Astrocyte of the spinal cord (primary cell): ENCODE results near the gene WDPCP.
"Not testable (repeated sequence)": the region's sequence is repeated elsewhere in the genome, so short reads cannot be mapped to it uniquely, and the experiment has no call there.

Experiments used
- DNase-seq: peaks from one replicate; pipeline ENCODE4 v3.0.0; 2011; ENCODE audit warnings: low read depth, low spot score
- H3K4me3 ChIP-seq: 2 replicates; pipeline ENCODE4 v1.5.1; 2011; ENCODE audit warnings: low read depth, mild to moderate bottlenecking, low read length, moderate library complexity
- in situ Hi-C: cut with HindIII; loops from 2 replicates; pipeline ENCODE4 v1.10.0; 2017; ENCODE audit warnings: low sequenced_read_pairs
- TF ChIP-seq, protein P1 (sequence below): IDR thresholded peaks from 2 replicates; pipeline ENCODE4 v1.5.1; 2012; ENCODE audit warnings: low read depth, mild to moderate bottlenecking, low read length, inconsistent platforms

The WDPCP gene, protein sequence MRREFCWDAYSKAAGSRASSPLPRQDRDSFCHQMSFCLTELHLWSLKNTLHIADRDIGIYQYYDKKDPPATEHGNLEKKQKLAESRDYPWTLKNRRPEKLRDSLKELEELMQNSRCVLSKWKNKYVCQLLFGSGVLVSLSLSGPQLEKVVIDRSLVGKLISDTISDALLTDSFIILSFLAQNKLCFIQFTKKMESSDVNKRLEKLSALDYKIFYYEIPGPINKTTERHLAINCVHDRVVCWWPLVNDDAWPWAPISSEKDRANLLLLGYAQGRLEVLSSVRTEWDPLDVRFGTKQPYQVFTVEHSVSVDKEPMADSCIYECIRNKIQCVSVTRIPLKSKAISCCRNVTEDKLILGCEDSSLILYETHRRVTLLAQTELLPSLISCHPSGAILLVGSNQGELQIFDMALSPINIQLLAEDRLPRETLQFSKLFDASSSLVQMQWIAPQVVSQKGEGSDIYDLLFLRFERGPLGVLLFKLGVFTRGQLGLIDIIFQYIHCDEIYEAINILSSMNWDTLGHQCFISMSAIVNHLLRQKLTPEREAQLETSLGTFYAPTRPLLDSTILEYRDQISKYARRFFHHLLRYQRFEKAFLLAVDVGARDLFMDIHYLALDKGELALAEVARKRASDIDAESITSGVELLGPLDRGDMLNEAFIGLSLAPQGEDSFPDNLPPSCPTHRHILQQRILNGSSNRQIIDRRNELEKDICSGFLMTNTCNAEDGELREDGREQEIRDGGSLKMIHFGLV

DNA sequence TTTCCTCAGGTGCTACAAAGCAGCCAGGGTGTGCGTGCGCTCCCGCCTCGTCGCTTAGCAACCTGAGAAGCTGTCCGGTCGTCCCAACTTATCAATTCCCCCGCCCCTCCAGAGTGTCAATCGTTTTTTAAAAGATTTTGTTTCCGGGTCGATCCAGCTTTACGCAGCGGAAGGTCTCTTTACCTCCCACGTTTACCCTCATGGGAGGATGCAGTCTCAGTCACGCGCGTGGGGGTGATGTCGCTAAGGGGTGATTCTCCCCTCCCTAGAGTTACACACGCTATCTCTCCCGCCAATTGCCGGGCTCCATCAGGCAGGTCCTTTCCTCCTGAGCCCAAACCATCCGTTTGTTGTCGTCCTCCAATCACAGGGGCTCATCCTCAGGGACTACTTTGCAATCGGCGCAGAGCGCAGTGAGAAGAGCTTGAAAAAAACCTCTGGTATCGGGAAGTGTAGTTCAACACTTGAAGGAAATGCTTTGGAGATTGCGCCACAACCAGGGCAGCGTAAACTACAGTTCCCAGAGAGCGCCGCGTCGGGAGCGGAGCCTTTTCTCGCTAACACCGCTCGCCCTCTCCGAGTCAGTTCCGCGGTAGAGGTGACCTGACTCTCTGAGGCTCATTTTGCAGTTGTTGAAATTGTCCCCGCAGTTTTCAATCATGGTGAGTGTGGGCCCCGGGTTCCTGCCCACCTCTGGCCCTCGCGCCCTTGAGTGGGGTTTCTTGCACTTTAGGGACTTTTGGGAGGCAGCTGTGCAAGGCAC is at the start of gene WDPCP, which contains the start of gene MDH1:
WDPCP (minus strand) TSS at position 93 of the 763 bp plus-strand sequence. CDS start 206 bp downstream, outside the sequence.
MDH1 (plus strand) TSS at position 579 of the 763 bp plus-strand sequence; CDS start at position 660, 81 bp downstream.
- DNase-seq = peak; percentile 100
- TF ChIP-seq, protein P1, sequence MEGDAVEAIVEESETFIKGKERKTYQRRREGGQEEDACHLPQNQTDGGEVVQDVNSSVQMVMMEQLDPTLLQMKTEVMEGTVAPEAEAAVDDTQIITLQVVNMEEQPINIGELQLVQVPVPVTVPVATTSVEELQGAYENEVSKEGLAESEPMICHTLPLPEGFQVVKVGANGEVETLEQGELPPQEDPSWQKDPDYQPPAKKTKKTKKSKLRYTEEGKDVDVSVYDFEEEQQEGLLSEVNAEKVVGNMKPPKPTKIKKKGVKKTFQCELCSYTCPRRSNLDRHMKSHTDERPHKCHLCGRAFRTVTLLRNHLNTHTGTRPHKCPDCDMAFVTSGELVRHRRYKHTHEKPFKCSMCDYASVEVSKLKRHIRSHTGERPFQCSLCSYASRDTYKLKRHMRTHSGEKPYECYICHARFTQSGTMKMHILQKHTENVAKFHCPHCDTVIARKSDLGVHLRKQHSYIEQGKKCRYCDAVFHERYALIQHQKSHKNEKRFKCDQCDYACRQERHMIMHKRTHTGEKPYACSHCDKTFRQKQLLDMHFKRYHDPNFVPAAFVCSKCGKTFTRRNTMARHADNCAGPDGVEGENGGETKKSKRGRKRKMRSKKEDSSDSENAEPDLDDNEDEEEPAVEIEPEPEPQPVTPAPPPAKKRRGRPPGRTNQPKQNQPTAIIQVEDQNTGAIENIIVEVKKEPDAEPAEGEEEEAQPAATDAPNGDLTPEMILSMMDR = no peak
- in situ Hi-C loops = no loop called here
- H3K4me3 ChIP-seq = peak within 1 kb of the TSS; percentile 59

DNA sequence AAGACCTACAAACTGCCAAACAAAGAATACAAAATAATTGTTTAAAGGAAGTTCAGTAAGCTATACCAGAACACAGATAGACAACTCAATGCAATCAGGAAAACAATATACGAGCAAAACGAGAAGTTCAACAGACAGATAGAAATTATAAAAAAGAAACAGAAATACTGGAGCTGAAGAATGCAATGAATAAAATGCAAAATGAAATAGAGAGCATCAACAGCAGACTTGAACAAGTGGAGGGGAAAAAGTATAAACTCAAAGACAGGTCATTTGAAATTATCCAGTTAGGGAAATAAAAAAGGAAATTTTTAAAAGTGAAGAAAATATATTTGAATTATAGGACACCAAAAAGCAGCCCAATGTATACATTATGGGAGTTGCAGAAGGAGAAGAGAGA is 44.1 kb upstream of the WDPCP start:
- no peak for DNase-seq
- TF ChIP-seq, protein P1 = no peak
- in situ Hi-C loops = no loop called here
- H3K4me3 ChIP-seq = no peak overlapping the region

DNA sequence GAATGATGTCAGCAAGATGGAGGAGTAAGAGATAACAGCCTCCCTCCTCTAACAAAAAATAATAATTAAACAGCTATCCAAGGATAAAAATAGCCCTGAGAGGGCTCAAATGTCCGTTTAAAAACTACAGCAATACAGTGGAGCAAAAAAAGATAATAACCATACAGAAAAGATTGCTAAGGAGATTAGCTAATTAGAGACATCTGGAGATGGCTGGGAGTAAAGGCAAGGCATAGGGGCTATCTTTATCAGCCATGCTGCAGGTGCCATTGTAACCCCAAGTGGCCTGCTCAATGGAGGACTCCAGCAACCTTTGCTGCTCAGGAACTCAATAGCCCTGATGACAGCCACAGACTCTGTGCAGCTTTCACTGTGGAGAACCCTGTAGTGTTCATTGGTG is 43.2 kb upstream of the WDPCP start:
- no peak overlapping the region for H3K4me3 ChIP-seq
- DNase-seq = no peak
- in situ Hi-C loops = no loop called here
- TF ChIP-seq, protein P1 = no peak

DNA sequence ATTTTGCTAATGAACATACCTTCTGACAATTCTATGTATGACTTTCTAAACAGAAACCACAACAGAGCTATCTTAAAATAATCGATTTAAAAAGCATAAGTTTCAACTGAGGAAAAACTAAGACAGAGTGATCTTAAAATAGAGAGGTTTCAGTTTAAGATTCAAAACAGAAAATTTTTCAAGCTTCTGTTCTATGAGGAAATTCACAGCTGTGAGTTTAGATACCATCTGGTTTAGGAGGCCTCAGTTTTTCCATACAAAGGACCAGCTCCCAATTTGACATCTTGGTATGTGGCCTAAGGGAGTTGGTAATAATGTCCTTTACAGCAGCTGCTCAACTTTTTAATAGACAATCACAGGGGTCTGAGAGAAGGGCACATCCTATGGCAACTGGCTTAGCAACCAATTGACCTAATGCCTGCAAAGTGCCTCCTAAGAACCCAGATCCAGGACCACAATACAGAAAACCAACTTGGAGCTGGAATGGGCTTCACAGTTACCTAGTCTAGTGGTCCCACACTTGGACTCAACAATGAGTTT is 40.2 kb upstream of the WDPCP start:
- H3K4me3 ChIP-seq = no peak overlapping the region
- in situ Hi-C loops = no loop called here
- TF ChIP-seq, protein P1 = no peak
- no peak for DNase-seq

DNA sequence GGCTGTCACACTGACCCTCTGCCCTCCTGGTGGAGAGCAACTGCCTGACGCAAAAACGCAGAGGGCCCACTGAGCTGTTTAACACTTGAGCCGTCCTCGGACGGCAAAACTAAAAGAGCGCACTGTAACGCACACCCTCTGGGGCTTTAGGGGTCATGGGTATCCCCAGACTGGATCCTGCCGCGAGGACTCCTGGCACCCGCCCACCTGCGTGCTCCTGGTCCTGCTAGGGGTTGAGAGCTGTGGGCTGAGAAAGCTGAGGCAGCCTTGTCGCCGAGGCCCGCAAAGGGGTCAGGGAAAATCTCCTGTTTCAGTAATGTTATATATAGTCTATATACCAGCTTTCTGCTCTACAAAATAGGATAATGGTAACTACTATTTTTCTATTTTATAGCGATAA is 39.6 kb upstream of the WDPCP start:
- H3K4me3 ChIP-seq = no peak overlapping the region
- DNase-seq = no peak
- TF ChIP-seq, protein P1 = no peak
- in situ Hi-C loops = no loop called here

DNA sequence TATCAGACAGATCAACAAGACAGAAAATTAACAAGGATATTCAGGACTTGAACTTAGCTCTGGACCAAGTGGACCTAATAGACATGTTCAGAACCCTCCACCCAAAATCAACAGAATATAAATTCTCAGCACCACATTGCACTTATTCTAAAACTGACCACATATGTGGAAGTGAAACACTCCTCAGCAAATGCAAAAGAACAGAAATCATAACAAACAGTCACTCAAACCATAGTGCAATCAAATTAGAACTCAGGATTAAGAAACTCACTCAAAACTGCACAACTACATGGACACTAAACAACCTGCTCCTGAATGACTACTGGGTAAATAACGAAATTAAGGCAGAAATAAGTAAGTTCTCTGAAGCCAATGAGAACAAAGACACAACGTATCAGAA is 35.5 kb upstream of the WDPCP start:
- in situ Hi-C loops, H3K4me3 ChIP-seq, DNase-seq: not testable (repeated sequence)
